Measurements from ENCODE around the gene ZBTB7B.
A peak's percentile ranks its signal among the peaks of the same experiment; 100 is the strongest.

ZBTB7B gene

GRCh38 chr1:155001675-155002463 is 733 bp upstream of the ZBTB7B start:
- H3K27ac ChIP-seq = peak overlapping the region; percentile 98
- TF ChIP-seq CTCF (IDR thresholded peaks at IDR 0.05) (peak; percentile 80), ZFX (IDR thresholded peaks at IDR 0.05; ENCODE audit: borderline replicate concordance) (no peak)

DNA sequence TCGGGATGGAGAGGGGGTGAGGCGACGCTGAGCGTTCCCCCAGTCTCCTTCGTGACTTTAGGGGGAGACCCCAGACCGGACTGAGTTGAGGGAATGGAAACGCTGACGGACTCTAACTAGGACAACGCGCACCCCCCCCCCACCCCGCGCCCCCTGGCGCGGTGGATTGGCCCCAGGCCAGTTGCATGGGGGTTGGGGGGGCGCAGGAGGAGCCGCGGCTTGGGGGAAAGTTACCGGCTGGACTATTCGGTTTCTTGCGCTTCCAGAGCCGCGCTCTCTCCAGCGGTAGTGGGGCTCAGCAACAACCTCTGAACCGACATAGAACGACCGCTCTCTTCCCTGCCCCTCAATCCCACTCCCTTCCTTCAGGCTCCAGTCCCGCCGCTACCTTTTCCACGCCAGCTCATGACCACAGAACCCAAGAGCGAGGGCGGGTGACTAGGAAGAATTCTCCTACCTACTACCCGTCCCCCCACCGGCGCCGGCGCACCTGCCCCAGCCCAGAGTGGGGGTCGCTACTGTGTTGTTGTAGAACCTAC is 694 bp downstream of the ZBTB7B start:
- peak overlapping the region; percentile 98 for H3K27ac ChIP-seq
- TF ChIP-seq ZFX (IDR thresholded peaks at IDR 0.05; ENCODE audit: borderline replicate concordance) = no peak
- TF ChIP-seq CTCF (IDR thresholded peaks at IDR 0.05) = no peak

DNA sequence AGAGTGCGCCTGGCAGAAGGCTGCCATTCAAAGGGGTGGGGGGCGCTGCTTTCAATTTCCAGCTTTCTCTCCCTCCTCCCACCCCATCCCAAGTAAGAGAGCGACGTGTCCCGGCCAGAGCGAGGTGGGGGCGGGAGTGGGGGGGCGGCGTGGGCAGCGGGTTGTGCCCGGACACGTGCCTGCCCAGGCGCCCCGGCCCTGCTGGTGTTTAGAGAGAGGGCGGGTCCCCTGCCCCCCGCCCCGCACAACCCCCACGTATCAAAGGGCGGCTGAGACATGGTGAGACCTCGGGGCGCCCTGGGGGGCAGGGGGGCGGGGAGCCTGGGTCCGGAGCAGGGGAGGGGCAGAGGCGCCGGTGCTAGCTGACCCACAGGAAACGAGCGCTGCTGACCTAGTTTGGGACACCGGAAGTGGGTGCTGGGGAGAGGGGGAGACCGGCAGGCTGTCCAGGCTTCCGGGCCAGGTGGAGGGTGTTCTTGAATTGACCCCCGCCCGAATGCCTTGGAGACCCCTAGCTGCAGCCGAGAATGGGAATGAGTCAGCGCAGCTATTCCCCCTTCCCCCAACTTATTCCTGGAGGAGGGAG is 1.3 kb downstream of the ZBTB7B start:
- TF ChIP-seq ZFX (IDR thresholded peaks at IDR 0.05; ENCODE audit: borderline replicate concordance) (no peak), CTCF (IDR thresholded peaks at IDR 0.05) (no peak)
- H3K27ac ChIP-seq = peak overlapping the region; percentile 98

GRCh38 chr1:155004352-155005075 is 1.9 kb downstream of the ZBTB7B start:
- TF ChIP-seq CTCF (IDR thresholded peaks at IDR 0.05) (no peak), ZFX (IDR thresholded peaks at IDR 0.05; ENCODE audit: borderline replicate concordance) (no peak)
- peak overlapping the region; percentile 98 for H3K27ac ChIP-seq

DNA sequence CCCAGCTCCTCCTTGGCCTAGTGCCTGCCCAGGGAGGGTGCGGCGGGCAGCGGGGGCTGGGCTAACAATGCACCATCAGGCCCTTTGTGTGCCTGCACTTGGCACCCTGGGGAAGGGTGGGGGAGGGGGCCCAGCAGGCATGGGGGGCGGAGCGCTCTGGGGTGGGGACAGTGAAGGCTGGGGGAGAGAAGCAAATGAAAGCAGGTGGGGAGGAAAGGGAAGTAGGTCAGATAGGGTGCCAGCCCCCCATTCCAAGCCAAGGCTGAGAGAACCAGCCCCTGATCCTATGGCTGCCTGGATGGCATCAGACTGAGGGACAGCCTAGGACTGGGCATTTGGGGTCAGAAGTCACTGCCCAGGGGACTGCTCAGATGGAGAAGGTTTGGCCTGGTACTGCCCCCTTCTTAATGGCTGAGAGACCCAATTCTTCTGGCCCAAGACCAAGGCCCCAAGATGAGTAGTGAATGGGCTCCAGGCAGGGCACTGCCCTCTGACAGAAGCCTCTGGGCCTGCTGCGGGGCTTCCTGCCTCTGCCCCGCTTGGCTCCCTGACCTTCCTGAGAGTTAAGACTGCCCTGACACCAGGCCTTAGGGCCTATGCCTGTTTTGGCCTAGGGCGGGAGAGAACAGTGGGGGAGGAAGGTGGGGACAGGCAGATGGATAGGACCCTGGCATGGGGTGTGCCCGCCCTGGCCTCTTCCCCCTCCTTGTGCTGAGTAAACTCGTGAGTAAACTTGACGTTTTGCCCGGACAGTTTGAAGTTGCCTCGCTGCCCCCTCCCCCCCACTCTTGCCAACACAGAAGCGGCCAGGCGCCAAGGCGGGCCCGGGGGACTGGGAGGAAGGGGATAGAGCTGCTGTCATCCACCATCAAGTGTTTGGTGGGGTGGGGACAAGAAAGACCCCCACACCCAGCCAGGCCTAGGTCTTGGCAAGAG is 2.7 kb downstream of the ZBTB7B start:
- H3K27ac ChIP-seq = peak overlapping the region; percentile 98
- TF ChIP-seq CTCF (IDR thresholded peaks at IDR 0.05) (no peak), ZFX (IDR thresholded peaks at IDR 0.05; ENCODE audit: borderline replicate concordance) (no peak)

DNA sequence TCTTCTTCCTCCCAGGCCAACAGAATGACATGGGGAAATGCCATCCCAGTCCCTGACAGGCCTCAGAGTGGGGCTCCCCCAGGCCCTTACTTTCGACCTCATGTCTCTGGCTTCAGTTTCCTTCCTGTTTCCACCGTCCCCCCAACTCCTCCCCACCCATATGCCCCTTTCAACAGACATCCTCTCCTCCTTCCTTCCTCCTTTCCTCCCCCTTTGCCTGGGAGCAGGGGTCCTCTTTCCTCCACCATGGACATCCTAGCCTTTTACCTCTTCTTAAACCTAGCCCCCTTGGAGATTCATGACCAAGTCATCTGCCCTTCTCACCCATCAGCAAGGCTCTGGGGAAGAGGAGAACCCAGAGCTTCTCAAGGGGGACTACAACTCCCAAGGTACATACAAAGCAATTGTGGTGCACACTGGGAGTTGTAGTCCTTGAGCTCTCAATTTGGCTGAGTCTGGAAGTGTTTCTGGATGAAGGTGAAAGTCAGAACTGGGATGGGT is 4.0 kb downstream of the ZBTB7B start:
- peak overlapping the region; percentile 98 for H3K27ac ChIP-seq
- TF ChIP-seq CTCF (IDR thresholded peaks at IDR 0.05) (no peak), ZFX (IDR thresholded peaks at IDR 0.05; ENCODE audit: borderline replicate concordance) (no peak)
